Common myeloid progenitor, CD34-positive (primary cell): ENCODE data around the gene ARHGEF4.

Source experiments
- CTCF ChIA-PET: fragments of 350-600 bp; sonication (Branson Sonifier 250); formaldehyde crosslinking; loops from one replicate; lab custom pipeline; 2021; ENCODE audit warnings: antibody characterized with exemption; lab: Charles Lee
- POLR2A ChIA-PET: fragments of 350-600 bp; sonication (Branson Sonifier 250); formaldehyde crosslinking; loops from one replicate; lab custom pipeline; 2021; ENCODE audit warnings: antibody characterized with exemption; lab: Charles Lee
- DNase-seq, 3 donors: peaks; one replicate each; pipeline versions ENCODE4 v3.0.0 to v3.0.0-alpha.2; 2013
- H3K27ac ChIP-seq, 2 experiments: 1 replicate in 1 of 2; 2 replicates in 1 of 2; pipeline ENCODE4 v1.7.0; 2013; ENCODE audit warnings: inconsistent platforms in 2 of 2, low read length in 2 of 2, mild to moderate bottlenecking in 2 of 2, low read depth in 1 of 2, moderate library complexity in 1 of 2; ENCODE audit not compliant: severe bottlenecking in 2 of 2, insufficient read depth in 1 of 2, poor library complexity in 1 of 2
- H3K27me3 ChIP-seq, 5 experiments: replicated peaks in 2 of 5; 1 replicate in 3 of 5; 2 replicates in 2 of 5; pipeline versions ENCODE4 v1.6.1 to v1.7.0; 2013; ENCODE audit warnings: low read length in 4 of 5, mild to moderate bottlenecking in 2 of 5, moderate library complexity in 2 of 5, inconsistent platforms in 1 of 5; ENCODE audit not compliant: insufficient read depth in 5 of 5, control insufficient read depth in 4 of 5
- H3K36me3 ChIP-seq, 4 experiments: 1 replicate in 2 of 4; 2 replicates in 2 of 4; pipeline versions ENCODE4 v1.6.1 to v1.7.0; 2013; ENCODE audit warnings: low read length in 3 of 4, control low read depth in 1 of 4, mild to moderate bottlenecking in 1 of 4; ENCODE audit not compliant: control insufficient read depth in 4 of 4, insufficient read depth in 4 of 4
- H3K4me1 ChIP-seq, 4 experiments: 1 replicate in 3 of 4; 2 replicates in 1 of 4; pipeline versions ENCODE4 v1.6.1 to v1.7.1; 2013; ENCODE audit warnings: low read length in 3 of 4, mild to moderate bottlenecking in 3 of 4, control low read depth in 1 of 4, inconsistent platforms in 1 of 4, moderate library complexity in 1 of 4; ENCODE audit not compliant: control insufficient read depth in 4 of 4, insufficient read depth in 4 of 4; ENCODE audit errors: control extremely low read depth in 1 of 4
- H3K4me3 ChIP-seq, 7 experiments: 1 replicate in 4 of 7; 2 replicates in 3 of 7; pipeline versions ENCODE4 v1.5.1 to v1.7.0; 2013; ENCODE audit warnings: mild to moderate bottlenecking in 7 of 7, low read length in 6 of 7, moderate library complexity in 6 of 7, inconsistent platforms in 2 of 7, low read depth in 2 of 7, control low read depth in 1 of 7; ENCODE audit not compliant: insufficient read depth in 4 of 7, control insufficient read depth in 1 of 7; ENCODE audit errors: extremely low read depth in 1 of 7
- H3K9me3 ChIP-seq, 5 experiments: 1 replicate in 4 of 5; 2 replicates in 1 of 5; pipeline versions ENCODE4 v1.6.1 to v1.7.1; 2013; ENCODE audit warnings: low read length in 4 of 5, mild to moderate bottlenecking in 2 of 5, inconsistent platforms in 1 of 5, low read depth in 1 of 5, moderate library complexity in 1 of 5; ENCODE audit not compliant: control insufficient read depth in 4 of 5, insufficient read depth in 2 of 5; ENCODE audit errors: control extremely low read depth in 1 of 5
- WGBS: methylation state at CpG from one replicate; pipeline ENCODE4 v1.1.5; 2013; ENCODE audit not compliant: insufficient coverage; 5-methylcytosine and 5-hydroxymethylcytosine counted together

ARHGEF4 gene

GRCh38 chr2:130840506-130840905, 3.8 kb downstream of the ARHGEF4 start:
- no peak overlapping the region for H3K4me3 ChIP-seq
- H3K27me3 ChIP-seq: peaks cover 0 to 83% (median 26%) of the 10 kb centered on the region in 5 experiments
- H3K9me3 ChIP-seq: no peaks in the 10 kb centered on the region
- POLR2A ChIA-PET: no interaction called here
- H3K4me1 ChIP-seq: peaks cover 0 to 7% (median 3%) of the 10 kb centered on the region in 4 experiments
- 88% methylated on average over 7 of the region's 8 CpGs for whole genome bisulfite sequencing
- no peaks in the 10 kb centered on the region for H3K36me3 ChIP-seq
- no peak for DNase-seq
- H3K27ac ChIP-seq: no peak overlapping the region
- CTCF ChIA-PET: no interaction called here

- ChIA-PET CTCF (no interaction called here), POLR2A (no interaction called here)
- H3K27ac ChIP-seq: no peak overlapping the region
- no peaks in the 10 kb centered on the region for H3K36me3 ChIP-seq
- peaks cover 0 to 7% (median 3%) of the 10 kb centered on the region in 4 experiments for H3K4me1 ChIP-seq
- 97% methylated on average over 4 of the region's 6 CpGs for WGBS
- H3K4me3 ChIP-seq: no peak overlapping the region
- no peak for DNase-seq
- H3K27me3 ChIP-seq: peaks cover 0 to 70% (median 15%) of the 10 kb centered on the region in 5 experiments
- H3K9me3 ChIP-seq: no peaks in the 10 kb centered on the region
These were observed 5.1 kb downstream of the ARHGEF4 start for GRCh38 chr2:130841741-130842365.

DNA sequence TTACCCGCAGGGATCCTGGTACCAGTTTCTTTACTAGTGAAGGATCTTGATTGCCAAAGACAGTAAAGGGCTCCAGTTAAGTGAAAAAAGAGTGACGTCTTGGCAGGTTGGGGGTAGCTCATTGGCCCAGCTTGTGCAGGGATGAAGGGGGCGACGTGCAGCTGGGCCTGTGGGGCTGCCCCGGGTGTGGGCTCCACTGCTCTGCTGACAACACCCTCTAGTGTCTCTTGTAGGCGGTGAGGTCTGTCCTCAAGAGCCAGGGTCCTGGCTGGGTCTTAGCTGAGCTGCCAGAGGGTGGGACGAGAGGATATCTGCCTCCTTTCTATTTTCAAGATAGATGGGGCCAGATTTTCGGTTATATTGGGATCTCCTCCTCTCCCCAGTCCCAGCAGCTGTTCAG, 6.1 kb downstream of the ARHGEF4 start:
- no peak overlapping the region for H3K27ac ChIP-seq
- DNase-seq: no peak
- 72% methylated on average over 7 of the region's 8 CpGs for WGBS
- H3K4me3 ChIP-seq: no peak overlapping the region
- H3K27me3 ChIP-seq: peaks cover 0 to 60% (median 14%) of the 10 kb centered on the region in 5 experiments
- H3K36me3 ChIP-seq: no peaks in the 10 kb centered on the region
- CTCF ChIA-PET: interaction anchor here (1.2 kb wide), 1 partner anchor 45 kb away, joined by 3 read pairs; no protein-coding TSS in a partner anchor
- no peaks in the 10 kb centered on the region for H3K9me3 ChIP-seq
- POLR2A ChIA-PET: no interaction called here
- H3K4me1 ChIP-seq: no peaks in the 10 kb centered on the region

DNA sequence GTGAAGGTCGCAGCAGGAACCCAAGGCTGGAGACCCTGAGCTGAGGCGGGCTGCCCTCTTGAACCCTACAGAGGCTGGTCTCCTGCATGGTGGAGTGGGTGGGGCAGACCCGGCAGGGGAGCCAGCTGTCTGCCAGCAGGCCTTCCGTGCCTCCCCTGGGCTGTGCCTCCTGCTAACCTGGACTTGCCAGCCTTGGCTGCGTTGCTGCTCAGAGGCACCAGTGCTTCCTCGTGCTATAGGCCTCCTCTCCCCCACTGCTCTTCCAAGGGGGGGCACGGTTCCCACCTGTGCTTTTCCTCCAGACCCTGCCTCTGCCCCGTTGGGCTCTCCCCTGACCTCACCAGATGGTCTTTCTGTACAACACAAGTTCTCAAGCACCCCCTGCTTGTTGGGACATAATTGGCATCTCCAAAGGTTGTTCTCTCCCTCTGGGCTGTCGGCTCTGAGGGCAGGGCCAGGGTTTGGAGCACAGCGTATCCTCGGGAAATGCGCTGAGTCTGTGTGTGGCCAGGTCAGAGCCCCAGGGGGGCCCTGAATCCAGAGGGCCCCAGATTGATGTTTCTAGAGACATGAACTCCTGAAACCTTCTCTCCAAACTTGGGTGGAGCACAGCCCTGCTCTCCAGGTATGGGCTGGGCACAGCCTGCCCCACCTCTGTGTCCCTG, 6.7 kb downstream of the ARHGEF4 start:
- Histone ChIP-seq H3K4me3 (no peak overlapping the region), H3K36me3 (no peaks in the 10 kb centered on the region), H3K4me1 (no peaks in the 10 kb centered on the region), H3K27me3 (peaks cover 0 to 54% (median 12%) of the 10 kb centered on the region in 5 experiments), H3K9me3 (no peaks in the 10 kb centered on the region), H3K27ac (no peak overlapping the region)
- WGBS: 81% methylated on average over 10 of the region's 12 CpGs
- ChIA-PET POLR2A (no interaction called here), CTCF (interaction anchor here (0.6 to 1.2 kb wide), 2 partner anchors 30 to 46 kb away, joined by 3 read pairs; no protein-coding TSS in a partner anchor)
- DNase-seq: no peak

GRCh38 chr2:130844161-130844560, 7.4 kb downstream of the ARHGEF4 start:
- POLR2A ChIA-PET: no interaction called here
- DNase-seq: no peak
- Histone ChIP-seq H3K27me3 (peaks cover 0 to 47% (median 10%) of the 10 kb centered on the region in 5 experiments), H3K27ac (no peak overlapping the region), H3K9me3 (no peaks in the 10 kb centered on the region), H3K36me3 (no peaks in the 10 kb centered on the region), H3K4me3 (no peak overlapping the region), H3K4me1 (no peaks in the 10 kb centered on the region)
- CTCF ChIA-PET: interaction anchor here (0.6 kb wide), 1 partner anchor 29 kb away, joined by 3 read pairs; no protein-coding TSS in a partner anchor
- WGBS: 86% methylated on average over 9 of the region's 10 CpGs

DNA sequence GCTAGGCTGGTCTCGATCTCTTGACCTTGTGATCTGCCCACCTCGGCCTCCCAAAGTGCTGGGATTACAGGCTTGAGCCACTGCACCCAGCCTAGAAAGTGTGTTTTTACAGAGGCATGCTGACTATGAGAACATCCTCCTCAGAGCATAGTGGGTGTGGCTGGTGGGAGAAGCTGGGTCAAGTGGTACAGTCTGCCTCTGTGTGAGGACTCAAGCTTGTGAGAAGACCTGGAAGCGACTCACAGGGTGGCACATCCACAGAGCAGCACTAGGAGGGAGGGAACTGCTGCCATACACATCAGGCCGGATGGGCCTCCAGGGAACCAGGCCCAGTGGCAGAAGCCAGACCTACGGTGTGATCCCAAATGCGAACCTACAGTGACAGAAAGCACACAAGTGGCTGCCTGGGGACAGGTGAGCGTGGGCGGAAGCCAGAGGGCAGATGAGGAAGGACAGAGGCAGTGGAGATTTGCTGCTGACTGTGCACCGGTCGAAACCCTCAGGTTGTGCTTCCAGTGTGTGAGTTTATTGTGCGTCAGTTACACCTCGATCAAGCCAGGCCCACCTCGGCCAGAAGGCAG, 8.9 kb downstream of the ARHGEF4 start:
- WGBS: 96% methylated on average over 10 of the region's 13 CpGs
- Histone ChIP-seq H3K9me3 (no peaks in the 10 kb centered on the region), H3K27me3 (peaks cover 0 to 36% (median 6%) of the 10 kb centered on the region in 5 experiments), H3K27ac (no peak overlapping the region), H3K36me3 (no peaks in the 10 kb centered on the region), H3K4me3 (no peak overlapping the region), H3K4me1 (no peaks in the 10 kb centered on the region)
- ChIA-PET POLR2A (no interaction called here), CTCF (no interaction called here)
- no peak for DNase-seq

- peaks cover 0 to 37% (median 6%) of the 10 kb centered on the region in 5 experiments for H3K27me3 ChIP-seq
- ChIA-PET CTCF (no interaction called here), POLR2A (no interaction called here)
- no peaks in the 10 kb centered on the region for H3K4me1 ChIP-seq
- H3K4me3 ChIP-seq: no peak overlapping the region
- no peaks in the 10 kb centered on the region for H3K9me3 ChIP-seq
- no peak for DNase-seq
- no peaks in the 10 kb centered on the region for H3K36me3 ChIP-seq
- H3K27ac ChIP-seq: no peak overlapping the region
- WGBS: 95% methylated on average over 10 of the region's 12 CpGs
These were observed 9.5 kb downstream of the ARHGEF4 start for GRCh38 chr2:130846233-130846632.
